ENCODE data around the gene CADPS2. TPM values are rescaled to one million over a fixed set of nuclear protein-coding genes. Genes with fewer than 3 reads are reported as not detected.

Gene CADPS2
- polyA plus RNA-seq, 3 donors: not detected

GRCh38 chr7:122394512-122394911 is 491.7 kb downstream of the CADPS2 start:
- TF ChIP-seq CTCF (IDR thresholded peaks at IDR 0.05): no peak
- H3K27me3 ChIP-seq (ENCODE audit: control insufficient read depth in 2 of 2, insufficient read depth in 2 of 2, low read length in 2 of 2): no peaks in the 10 kb centered on the region
- H4K20me1 ChIP-seq (ENCODE audit: insufficient read depth, low read length): no peaks in the 10 kb centered on the region
- Mint-ChIP-seq H3K4me1 (no peaks in the 10 kb centered on the region), H3K27ac (no peak overlapping the region), H3K27me3 (ENCODE audit: low read depth in 3 of 3) (no peaks in the 10 kb centered on the region), H3K9me3 (peaks cover 0 to 2% (median 0%) of the 10 kb centered on the region in 7 donors), H3K4me3 (no peak overlapping the region), H3K36me3 (no peaks in the 10 kb centered on the region)
- DNase-seq: no peak
- no peak overlapping the region for H3K4me2 ChIP-seq (replicated peaks; ENCODE audit: extremely low read depth, low read length, poor library complexity, severe bottlenecking)
- intact Hi-C loops (cut with micrococcal nuclease): no loop called here
- H3K9me3 ChIP-seq (replicated peaks in 1 of 2; ENCODE audit: control insufficient read depth in 1 of 2, insufficient read depth in 1 of 2, low read length in 2 of 2): no peaks in the 10 kb centered on the region
- no peak overlapping the region for H2AFZ ChIP-seq (ENCODE audit: insufficient read depth, low read depth, low read length, poor library complexity, severe bottlenecking)
- H3K4me1 ChIP-seq (ENCODE audit: control insufficient read depth in 1 of 2, insufficient read depth in 2 of 2, low read length in 2 of 2): no peaks in the 10 kb centered on the region
- H3K79me2 ChIP-seq (ENCODE audit: insufficient read depth, low read length): no peaks in the 10 kb centered on the region
- no peak overlapping the region for H3K4me3 ChIP-seq (replicated peaks in 1 of 3; ENCODE audit: low read depth in 2 of 3, low read length in 3 of 3)
- H3K36me3 ChIP-seq (replicated peaks in 1 of 2; ENCODE audit: control insufficient read depth in 1 of 2, insufficient read depth in 2 of 2, low read length in 2 of 2): no peaks in the 10 kb centered on the region
- H3K9ac ChIP-seq (ENCODE audit: insufficient read depth, low read length, poor library complexity, severe bottlenecking): no peak overlapping the region
- H3K27ac ChIP-seq (ENCODE audit: low read depth in 1 of 2, low read length in 2 of 2): no peak overlapping the region

- no peak for TF ChIP-seq CTCF (IDR thresholded peaks at IDR 0.05)
- no peaks in the 10 kb centered on the region for H4K20me1 ChIP-seq (ENCODE audit: insufficient read depth, low read length)
- no peaks in the 10 kb centered on the region for H3K4me1 ChIP-seq (ENCODE audit: control insufficient read depth in 1 of 2, insufficient read depth in 2 of 2, low read length in 2 of 2)
- no peak overlapping the region for H3K27ac Mint-ChIP-seq
- no peak overlapping the region for H2AFZ ChIP-seq (ENCODE audit: insufficient read depth, low read depth, low read length, poor library complexity, severe bottlenecking)
- no CpG with 5 or more reads among the region's 1 CpG for WGBS (ENCODE audit: insufficient coverage)
- no peak for DNase-seq
- no peak overlapping the region for H3K27ac ChIP-seq (ENCODE audit: low read depth in 1 of 2, low read length in 2 of 2)
- no peaks in the 10 kb centered on the region for H3K36me3 ChIP-seq (replicated peaks in 1 of 2; ENCODE audit: control insufficient read depth in 1 of 2, insufficient read depth in 2 of 2, low read length in 2 of 2)
- H3K4me2 ChIP-seq (replicated peaks; ENCODE audit: extremely low read depth, low read length, poor library complexity, severe bottlenecking): no peak overlapping the region
- H3K36me3 Mint-ChIP-seq: no peaks in the 10 kb centered on the region
- no peaks in the 10 kb centered on the region for H3K27me3 ChIP-seq (ENCODE audit: control insufficient read depth in 2 of 2, insufficient read depth in 2 of 2, low read length in 2 of 2)
- no peak overlapping the region for H3K9ac ChIP-seq (ENCODE audit: insufficient read depth, low read length, poor library complexity, severe bottlenecking)
- H3K4me3 Mint-ChIP-seq: no peak overlapping the region
- H3K9me3 ChIP-seq (replicated peaks in 1 of 2; ENCODE audit: control insufficient read depth in 1 of 2, insufficient read depth in 1 of 2, low read length in 2 of 2): no peaks in the 10 kb centered on the region
- H3K4me1 Mint-ChIP-seq: no peaks in the 10 kb centered on the region
- H3K27me3 Mint-ChIP-seq (ENCODE audit: low read depth in 3 of 3): no peaks in the 10 kb centered on the region
- peaks cover 0 to 5% (median 0%) of the 10 kb centered on the region in 7 donors for H3K9me3 Mint-ChIP-seq
- H3K4me3 ChIP-seq (replicated peaks in 1 of 3; ENCODE audit: low read depth in 2 of 3, low read length in 3 of 3): no peak overlapping the region
- no peaks in the 10 kb centered on the region for H3K79me2 ChIP-seq (ENCODE audit: insufficient read depth, low read length)
- intact Hi-C loops (cut with micrococcal nuclease): no loop called here
Observed at GRCh38 chr7:122384528-122384927, 501.7 kb downstream of the CADPS2 start.

Data from CD14-positive monocyte (primary cell).